GM18526 (cell line): ENCODE data around the gene FER1L5.

Source experiments
- POLR2A ChIP-seq: IDR thresholded peaks from 3 replicates; pipeline ENCODE4 v1.6.1; 2011; ENCODE audit not compliant: insufficient read length; ENCODE audit errors: extremely low read depth

FER1L5 gene

DNA sequence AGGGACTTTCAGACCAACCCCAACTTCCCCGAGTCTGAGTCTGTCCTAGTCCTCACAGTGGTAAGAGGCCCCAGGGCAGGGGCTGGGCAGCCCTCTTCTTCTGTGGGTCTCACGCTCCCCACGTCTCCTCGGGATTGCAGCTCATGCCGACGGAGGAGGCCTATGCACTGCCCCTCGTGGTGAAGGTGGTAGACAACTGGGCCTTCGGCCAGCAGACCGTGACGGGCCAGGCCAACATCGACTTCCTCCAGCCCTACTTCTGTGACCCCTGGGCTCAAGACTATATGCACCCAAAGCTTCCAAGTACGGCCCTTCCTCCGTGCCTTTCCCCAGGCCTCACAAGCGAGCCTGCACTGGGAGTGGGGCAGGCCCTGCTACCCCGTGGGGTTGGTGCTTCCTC is 53.0 kb downstream of the FER1L5 start:
- TF ChIP-seq POLR2A: no peak

DNA sequence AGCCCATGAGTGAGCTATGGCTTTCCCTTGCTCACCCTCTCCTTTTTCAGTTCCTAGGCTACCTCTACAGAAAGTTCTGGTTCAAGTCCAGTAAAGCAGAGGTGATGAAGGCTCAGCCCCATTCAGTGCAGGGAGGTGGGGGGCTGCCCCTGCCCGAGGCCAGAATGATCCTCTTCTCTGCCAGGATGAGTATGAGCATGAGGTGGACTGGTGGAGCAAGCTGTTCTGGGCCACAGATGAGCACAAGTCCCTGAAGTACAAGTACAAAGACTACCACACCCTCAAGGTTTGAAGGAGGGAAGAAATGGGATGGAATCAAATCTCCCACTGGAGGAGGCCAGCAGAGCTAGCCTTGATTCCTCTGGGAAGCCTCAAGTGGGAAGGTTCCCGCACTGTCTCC is 54.9 kb downstream of the FER1L5 start:
- TF ChIP-seq POLR2A: no peak

DNA sequence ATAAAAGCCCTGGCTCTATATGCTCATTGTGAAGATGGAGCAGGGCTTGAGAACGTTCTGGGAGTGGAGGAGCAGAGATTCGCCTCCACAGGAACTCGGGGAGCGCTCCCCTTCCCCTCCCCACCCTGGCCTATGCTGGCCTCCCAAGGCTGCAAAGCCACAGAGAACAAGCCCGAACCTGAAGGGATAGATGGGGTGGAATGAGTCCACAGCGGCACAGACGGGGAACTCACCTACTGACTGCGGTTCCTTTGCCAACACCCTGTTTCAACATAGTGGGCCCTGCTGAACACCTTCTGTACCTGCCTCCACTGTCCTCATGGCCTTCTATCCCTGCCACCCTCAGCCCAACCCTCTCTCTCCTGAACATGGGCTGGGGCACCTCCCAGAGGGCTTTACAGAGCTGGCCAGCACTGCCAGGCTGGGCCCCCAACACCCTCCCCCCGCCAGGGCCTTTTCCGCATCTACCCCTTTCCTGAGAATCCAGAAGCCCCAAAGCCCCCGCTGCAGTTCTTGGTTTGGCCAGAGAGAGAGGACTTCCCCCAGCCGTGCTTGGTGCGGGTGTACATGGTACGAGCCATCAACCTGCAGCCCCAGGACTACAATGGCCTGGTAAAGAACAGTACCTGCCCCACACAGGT is 55.8 kb downstream of the FER1L5 start:
- no peak for TF ChIP-seq POLR2A

DNA sequence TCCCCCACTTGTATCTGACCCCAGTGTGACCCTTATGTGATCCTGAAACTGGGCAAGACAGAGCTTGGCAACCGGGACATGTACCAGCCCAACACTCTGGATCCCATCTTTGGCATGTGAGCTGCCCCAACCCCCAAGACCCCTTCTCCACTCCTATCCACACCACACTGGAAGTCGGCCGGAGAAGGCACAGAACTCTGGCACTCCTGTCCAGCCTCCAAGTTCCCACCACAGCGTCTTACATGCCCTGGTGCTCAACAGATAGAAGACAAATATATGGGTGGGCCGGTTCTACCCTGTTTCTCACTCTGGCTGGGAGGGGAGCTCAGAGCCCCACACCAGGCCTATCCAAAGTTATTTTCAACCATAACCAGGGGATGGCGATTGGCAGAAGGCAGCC is 56.5 kb downstream of the FER1L5 start:
- no peak for TF ChIP-seq POLR2A

DNA sequence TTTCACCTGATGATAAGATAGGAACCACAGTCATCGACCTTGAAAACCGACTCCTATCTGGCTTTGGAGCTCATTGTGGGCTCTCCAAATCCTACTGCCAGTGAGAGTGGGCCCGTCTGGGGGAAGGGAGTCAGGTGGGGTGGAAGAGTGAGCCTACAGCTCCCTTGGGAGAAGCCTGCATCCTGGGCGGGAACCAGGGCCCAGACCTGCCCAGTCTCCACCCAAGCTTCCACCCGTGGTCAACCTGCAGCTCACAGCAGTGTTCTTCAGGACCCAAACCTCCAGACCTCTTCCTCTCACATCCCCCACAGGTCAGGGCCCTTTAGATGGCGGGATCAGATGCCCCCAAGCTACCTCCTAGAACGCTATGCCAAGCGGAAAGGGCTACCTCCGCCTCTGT is 57.1 kb downstream of the FER1L5 start:
- TF ChIP-seq POLR2A: no peak

DNA sequence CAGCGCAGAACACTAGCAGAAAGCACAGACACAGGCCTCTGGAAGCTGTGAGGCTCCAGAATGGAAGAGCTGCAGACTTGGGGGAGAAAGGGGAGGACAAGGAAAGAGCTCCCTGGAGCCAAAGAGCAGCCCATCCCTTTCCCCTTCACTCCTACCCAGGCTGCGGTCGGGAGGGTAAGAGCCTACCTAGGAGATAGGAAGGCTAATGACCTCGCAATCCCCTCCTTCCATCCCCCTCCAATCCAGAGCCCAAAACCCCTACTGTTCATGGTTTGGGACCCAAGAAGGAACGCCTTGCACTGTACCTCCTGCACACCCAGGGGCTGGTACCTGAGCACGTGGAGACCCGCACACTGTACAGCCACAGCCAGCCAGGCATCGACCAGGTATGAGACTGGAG is 57.5 kb downstream of the FER1L5 start:
- no peak for TF ChIP-seq POLR2A

DNA sequence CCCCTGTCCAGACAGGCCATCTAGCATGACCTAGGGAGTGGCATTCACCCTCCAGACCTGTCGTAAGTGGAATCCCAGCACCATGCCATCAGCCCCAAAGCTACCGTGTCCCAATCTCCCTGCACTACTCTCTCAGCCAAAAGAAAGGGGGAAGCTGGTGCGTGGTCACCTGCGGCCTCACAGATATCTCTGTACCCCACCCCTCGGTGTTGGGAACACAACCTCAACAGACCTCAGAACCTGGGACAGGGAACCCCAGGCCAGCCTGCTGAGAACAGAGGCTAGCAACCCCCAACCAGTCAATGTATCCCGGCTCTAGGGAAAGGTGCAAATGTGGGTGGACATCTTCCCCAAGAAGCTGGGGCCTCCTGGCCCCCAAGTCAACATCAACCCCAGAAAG is 59.1 kb downstream of the FER1L5 start:
- no peak for TF ChIP-seq POLR2A

DNA sequence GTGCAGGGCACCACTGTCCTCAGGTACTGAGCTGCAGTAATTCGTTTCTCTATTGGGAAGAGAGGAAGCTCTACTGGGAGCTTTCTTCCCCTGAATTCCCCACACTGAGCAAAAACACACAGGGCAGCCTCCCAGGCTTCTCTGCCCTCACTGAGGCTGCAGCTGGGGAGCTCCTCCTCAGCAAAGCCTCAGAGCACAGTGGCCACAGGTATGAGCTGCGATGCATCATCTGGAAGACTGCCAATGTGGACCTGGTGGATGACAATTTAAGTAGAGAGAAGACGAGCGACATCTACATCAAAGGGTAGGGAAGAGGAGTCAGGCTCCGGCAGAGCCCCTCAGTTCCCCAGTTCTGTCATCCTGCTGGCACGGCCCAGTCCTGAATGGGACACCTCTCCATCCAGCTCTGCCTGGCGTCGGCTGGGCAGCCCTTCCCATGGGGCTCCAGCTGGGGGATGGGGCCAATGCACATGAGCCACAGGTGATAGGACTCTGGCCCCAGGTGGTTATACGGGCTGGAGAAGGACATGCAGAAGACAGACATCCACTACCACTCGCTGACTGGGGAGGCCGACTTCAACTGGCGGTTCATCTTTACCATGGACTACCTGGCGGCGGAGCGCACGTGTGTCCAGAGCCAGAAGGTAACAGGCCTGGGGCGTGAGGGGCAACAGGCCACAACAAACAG is 59.7 kb downstream of the FER1L5 start:
- no peak for TF ChIP-seq POLR2A

DNA sequence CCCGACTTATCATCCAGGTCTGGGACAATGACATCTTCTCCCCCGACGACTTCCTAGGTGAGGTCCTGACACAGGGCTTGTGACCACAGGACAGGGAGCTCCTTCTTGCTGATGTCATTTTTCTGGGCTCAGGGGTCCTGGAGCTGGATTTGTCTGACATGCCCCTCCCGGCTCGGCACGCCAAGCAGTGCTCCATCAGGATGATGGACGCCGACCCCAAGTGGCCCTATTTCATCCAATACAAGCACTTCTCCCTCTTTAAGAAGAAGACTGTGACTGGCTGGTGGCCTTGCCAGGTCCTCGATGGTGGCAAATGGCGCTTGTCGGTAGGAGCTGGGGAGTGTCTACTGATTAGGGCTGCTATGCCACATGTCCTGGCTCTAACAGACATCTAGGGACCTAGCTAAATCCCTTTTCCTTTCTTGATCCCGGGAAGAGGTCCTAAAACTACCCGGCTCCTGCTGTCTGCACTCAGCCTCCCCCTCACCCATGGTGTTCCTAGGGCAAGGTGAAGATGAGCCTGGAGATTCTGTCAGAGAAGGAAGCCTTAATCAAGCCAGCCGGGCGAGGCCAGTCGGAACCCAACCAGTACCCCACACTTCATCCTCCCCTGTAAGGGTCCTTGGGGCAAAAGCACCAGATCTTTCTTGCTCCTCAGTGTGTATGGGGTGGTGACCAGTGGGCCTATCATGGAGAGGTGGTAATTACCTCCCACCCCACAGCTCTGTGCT is 60.6 kb downstream of the FER1L5 start:
- no peak for TF ChIP-seq POLR2A

DNA sequence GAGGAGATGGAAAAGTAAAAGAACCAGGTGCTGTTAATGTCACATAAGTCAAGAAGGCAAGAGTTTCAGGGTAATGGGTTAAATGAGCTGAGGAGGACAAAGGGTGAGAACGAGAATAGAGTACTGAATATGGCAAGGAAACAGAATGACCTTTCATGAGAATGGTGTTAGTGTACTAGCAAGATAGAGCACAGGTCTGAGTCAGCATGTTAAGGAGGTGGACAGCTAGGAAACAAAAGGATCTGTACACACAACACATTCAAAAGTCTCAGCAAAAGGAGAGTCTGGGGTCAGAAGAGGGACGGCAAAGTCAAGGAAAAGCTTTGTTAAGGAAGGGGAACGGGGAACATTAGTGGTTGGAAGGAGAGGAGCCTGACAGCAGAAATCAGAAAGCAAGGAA is 68.4 kb downstream of the FER1L5 start:
- TF ChIP-seq POLR2A: no peak

DNA sequence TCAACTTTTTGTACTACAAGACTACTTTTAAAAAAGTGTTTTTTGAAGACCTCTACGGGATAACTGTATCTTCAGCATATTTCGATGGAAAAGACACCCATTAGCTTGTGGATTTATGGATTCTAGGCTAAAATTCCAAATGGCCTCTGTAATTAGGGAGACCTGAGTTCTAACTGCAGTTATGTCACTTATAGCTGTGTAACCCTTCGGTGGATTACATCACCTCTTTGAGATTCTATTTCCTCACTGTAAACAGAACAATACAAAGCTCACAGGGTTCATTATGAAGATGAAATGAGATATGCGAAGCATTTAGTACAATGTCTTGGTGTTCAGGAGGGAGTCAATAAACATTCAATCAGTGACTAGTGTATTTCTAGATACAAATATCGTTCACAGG is 73.1 kb downstream of the FER1L5 start:
- TF ChIP-seq POLR2A: no peak

DNA sequence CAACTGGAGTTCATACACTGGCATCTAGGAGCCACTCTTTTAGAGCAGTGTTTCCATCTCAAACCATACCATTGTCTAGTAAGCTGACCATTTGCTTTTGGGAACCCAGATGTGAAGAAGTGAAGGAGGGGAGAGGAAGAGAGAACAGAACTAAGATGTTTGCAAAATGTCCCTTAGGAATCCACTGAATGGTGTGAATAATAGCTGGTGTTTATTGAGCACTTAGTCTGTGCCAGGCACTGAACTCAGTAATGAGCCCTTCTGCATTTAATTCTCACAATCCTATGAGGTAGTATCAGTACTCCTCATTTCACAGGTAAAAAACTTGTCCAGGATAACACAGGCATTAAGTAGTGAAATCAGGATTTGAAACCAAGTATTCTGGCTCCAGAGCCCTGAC is 73.8 kb downstream of the FER1L5 start:
- TF ChIP-seq POLR2A: no peak

DNA sequence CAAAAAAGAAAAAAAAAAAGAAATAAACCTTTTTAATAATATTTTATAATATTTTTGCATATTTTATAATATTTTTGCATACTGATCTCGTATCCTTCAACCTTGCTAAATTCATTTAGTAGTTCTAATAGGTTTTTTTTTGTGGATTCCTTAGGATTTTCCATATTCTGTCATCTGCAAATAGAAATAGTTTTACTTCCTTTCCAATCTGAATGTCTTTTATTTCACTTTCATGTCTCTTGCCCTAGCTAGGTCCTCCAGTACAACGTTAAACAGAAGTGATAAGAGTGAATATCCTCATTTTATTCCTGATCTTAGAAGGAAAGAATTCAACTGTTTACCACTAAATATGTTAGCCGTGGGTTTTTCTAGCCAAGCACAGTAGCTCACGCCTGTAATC is 83.6 kb downstream of the FER1L5 start:
- no peak for TF ChIP-seq POLR2A

DNA sequence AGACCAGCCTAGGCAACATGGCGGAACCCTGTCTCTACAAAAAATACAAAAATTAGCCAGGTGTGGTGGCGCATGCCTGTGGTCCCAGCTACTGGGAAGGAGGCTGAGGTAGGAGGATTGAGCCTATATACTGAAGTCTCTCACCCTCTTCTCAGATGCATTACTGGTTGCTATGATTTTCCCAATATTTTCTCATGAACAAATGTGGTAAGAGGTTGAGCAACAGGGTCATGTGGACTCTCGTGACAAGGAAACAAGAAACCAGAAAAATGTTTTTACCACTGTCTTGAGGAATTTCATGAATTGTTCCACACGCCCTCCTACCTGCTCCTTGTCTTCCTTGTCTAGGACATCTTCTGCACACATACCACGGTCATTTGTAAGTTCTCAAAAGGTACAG is 84.9 kb downstream of the FER1L5 start:
- TF ChIP-seq POLR2A: no peak

DNA sequence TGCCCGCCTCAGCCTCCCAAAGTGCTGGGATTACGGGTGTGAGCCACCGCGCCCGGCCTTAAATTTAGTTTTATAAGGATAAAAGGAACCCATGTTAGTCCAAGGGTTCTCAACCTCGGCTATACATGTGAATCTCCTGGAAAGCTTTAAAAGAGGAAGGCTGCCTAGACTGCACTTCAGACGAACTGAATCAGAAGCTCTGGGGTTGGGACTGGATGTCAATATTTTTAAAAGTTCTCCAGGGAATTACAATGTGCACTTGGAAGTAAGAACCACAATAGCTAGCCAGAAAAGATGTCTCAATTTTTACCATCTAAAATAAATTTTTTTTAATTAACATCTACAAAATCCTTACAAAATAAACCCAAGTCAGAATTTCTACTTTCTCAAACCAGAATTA is 87.2 kb downstream of the FER1L5 start:
- no peak for TF ChIP-seq POLR2A

DNA sequence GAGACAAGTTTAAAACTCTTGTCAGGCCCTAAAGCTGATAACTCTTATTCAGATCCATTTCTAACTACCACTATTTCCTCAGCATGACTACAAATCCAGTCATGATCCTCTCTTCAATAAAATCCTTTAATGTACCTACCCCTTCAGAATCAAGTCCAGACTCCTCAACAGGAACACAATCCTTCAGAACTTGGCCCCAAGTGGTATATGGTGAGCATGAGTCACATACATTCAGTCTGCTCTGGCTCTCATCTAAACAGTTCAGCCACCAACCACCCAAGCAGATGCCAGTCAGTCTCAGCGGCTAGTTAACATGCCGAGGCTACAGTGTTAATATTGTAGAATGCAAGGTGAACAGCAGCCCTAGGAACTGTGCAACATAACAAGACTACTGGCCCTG is 87.6 kb downstream of the FER1L5 start:
- TF ChIP-seq POLR2A: no peak
